Measurements from ENCODE around the gene EFHD1. TPM values are rescaled to one million over a fixed set of nuclear protein-coding genes. Genes with fewer than 3 reads are reported as not detected.

EFHD1 gene, protein sequence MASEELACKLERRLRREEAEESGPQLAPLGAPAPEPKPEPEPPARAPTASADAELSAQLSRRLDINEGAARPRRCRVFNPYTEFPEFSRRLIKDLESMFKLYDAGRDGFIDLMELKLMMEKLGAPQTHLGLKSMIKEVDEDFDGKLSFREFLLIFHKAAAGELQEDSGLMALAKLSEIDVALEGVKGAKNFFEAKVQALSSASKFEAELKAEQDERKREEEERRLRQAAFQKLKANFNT
- 0.26 and 1.1 TPM in 2 replicates for total RNA-seq

DNA sequence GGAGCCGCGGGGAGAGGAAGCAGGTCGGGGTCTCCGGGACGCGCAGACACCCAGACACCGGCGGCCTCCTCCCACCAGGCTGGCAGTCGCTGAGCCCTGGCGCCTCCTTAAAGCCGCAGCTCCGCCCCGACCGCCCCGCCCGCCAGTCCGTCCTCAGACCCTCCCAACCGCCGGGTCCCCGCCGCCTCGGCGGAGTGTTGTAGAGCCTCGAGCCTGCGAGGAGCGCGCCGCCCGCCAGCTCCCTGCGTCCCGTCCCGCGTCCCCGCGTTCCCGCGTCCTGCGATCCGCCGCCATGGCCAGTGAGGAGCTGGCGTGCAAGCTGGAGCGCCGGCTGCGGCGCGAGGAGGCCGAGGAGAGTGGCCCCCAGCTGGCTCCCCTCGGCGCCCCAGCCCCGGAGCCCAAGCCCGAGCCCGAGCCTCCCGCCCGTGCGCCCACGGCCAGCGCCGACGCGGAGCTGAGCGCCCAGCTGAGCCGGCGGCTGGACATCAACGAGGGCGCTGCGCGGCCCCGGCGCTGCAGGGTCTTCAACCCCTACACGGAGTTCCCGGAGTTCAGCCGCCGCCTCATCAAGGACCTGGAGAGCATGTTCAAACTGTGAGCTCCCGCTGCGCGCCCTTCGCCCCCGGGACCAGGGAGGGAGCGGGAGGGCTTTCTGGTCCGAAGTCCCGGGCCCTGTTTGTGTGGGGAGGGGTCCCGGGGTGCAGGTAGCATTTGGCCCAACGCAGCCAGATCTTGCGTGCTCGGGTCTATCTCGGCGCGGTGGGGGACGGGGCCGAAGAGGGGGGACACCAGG lies at the start of gene EFHD1:
EFHD1 (plus strand) TSS at position 192 of the 793 bp plus-strand sequence; CDS start at position 293, 101 bp downstream.

DNA sequence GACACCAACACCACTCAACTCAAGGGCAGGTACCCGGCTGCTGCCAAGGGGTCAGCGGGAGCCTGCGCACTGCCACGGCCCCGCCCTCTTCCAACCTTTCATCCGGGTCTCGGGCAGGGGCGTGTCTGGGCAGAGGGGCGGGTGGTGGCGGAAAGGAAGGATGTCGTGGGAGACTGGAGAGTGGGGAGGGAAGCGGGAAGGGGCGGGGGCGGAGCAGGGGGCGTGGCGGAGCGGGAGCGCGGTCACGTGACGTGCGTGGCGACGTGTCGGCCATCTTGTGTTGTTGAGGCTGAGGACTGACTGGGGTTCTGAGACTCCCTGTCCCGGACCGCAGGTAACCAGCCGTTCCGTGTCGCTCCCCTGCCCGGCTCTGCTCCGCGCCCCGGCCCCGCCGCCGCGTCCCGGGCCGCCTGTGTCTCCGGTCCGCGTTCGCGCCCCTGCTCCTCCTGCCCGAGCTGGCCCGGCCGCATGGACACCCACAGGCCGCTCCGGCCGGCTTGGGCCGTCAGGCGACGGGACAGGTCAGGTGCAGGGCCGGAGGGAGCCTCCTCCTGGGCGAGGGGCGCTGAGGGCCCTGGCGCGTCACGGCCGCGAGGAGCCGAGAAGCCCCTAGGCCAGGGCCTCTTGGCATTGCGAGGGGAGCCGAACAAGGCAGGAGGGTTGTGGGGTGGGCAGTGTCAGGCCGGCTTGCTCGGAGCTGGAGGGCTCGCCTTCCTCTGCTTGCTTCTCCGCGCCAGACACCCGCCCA lies 63.8 kb downstream of the EFHD1 start, which contains the start of gene GIGYF2:
GIGYF2 (plus strand) TSS at position 273 of the 748 bp plus-strand sequence. CDS start 37,867 bp downstream, outside the sequence.

Other genes with a start within 250 kb of the EFHD1 start
- gene ALPG, start 226.8 kb upstream of the EFHD1 start, total RNA-seq: not detected in 2 replicates
- not detected in 2 replicates for gene ALPI, start 177.5 kb upstream of the EFHD1 start, total RNA-seq
- not detected in 2 replicates for gene ECEL1, start 145.8 kb upstream of the EFHD1 start, total RNA-seq
- not detected in 2 replicates for gene PRSS56, start 113.2 kb upstream of the EFHD1 start, total RNA-seq
- 0.26 TPM in 1 of 2 replicates, not detected in the other for gene CHRND, start 107.4 kb upstream of the EFHD1 start, total RNA-seq
- 0.77 TPM in 1 of 2 replicates, not detected in the other for gene CHRNG, start 93.9 kb upstream of the EFHD1 start, total RNA-seq
- gene TIGD1, start 83.0 kb upstream of the EFHD1 start, total RNA-seq: 2.3 and 2.6 TPM in 2 replicates
- 43.6 and 83.4 TPM in 2 replicates for gene EIF4E2, start 82.9 kb upstream of the EFHD1 start, total RNA-seq
- gene GIGYF2, start 63.7 kb downstream of the EFHD1 start, total RNA-seq: 27.7 and 44.5 TPM in 2 replicates
- not detected in 2 replicates for gene KCNJ13, start 143.0 kb downstream of the EFHD1 start, total RNA-seq
- gene SNORC, start 236.7 kb downstream of the EFHD1 start, total RNA-seq: 0.12 and 0.17 TPM in 2 replicates

Measured in pericardium fibroblast (primary cell).